T-helper 17 cell (primary cell): ENCODE measurements around the gene NHLH1. TPM values are rescaled to one million over a fixed set of nuclear protein-coding genes. Genes with fewer than 3 reads are reported as not detected.
"Not testable (repeated sequence)": the region's sequence is repeated elsewhere in the genome, so short reads cannot be mapped to it uniquely, and the experiment has no call there.

ENCODE experiments used
- ATAC-seq: fragments of 150-1000 bp; cut with Tn5 transposase; 2 replicates; pipeline ENCODE4 v1.10.0; 2021; ENCODE audit warnings: mild to moderate bottlenecking, moderate library complexity
- DNase-seq, 3 donors: peaks; one replicate each; pipeline versions ENCODE4 v3.0.0 to v3.0.0-alpha.2; 2020 to 2021
- H3K9me3 ChIP-seq: one replicate; pipeline ENCODE4 v1.7.0; 2013; ENCODE audit warnings: low read length, mild to moderate bottlenecking; ENCODE audit not compliant: control insufficient read depth, poor library complexity, severe bottlenecking
- H3K27ac Mint-ChIP-seq: one replicate; pipeline ENCODE4 v1.8.0; 2022; ENCODE audit warnings: mild to moderate bottlenecking, moderate library complexity, mixed read lengths
- H3K27me3 Mint-ChIP-seq: one replicate; pipeline ENCODE4 v1.8.0; 2022; ENCODE audit warnings: mixed read lengths
- H3K36me3 Mint-ChIP-seq: one replicate; pipeline ENCODE4 v1.8.0; 2022; ENCODE audit warnings: low read depth, mixed read lengths
- H3K4me1 Mint-ChIP-seq: one replicate; pipeline ENCODE4 v1.8.0; 2022; ENCODE audit warnings: mild to moderate bottlenecking, mixed read lengths
- H3K4me3 Mint-ChIP-seq: one replicate; pipeline ENCODE4 v1.8.0; 2022; ENCODE audit warnings: mild to moderate bottlenecking, moderate library complexity, mixed read lengths
- total RNA-seq, 4 donors: library from RNA in 2 of 4; stranded (reverse) in 2 of 4; gene quantifications; one replicate each; pipeline ENCODE4 v1.2.3 and lab custom pipeline; 2022 to 2026

NHLH1 gene
- total RNA-seq, 2 donors from 2014 or later, result 0.17 to 0.21 TPM

- Mint-ChIP-seq H3K36me3 (no peaks in the 10 kb centered on the region), H3K4me1 (peaks cover 17% of the 10 kb centered on the region), H3K4me3 (peak overlapping the region; percentile 56), H3K27ac (no peak overlapping the region), H3K27me3 (peaks cover 10% of the 10 kb centered on the region)
- no peak for DNase-seq
- no peaks in the 10 kb centered on the region for H3K9me3 ChIP-seq
- ATAC-seq, result peak; percentile 28
Observed at GRCh38 chr1:160375788-160376524, 9.1 kb downstream of the NHLH1 start.

GRCh38 chr1:160376525-160377131 lies 9.8 kb downstream of the NHLH1 start:
- H3K4me1 Mint-ChIP-seq, result peaks cover 17% of the 10 kb centered on the region
- H3K4me3 Mint-ChIP-seq, result peak overlapping the region; percentile 56
- no peak for DNase-seq
- H3K27me3 Mint-ChIP-seq, result peaks cover 10% of the 10 kb centered on the region
- H3K9me3 ChIP-seq, result no peaks in the 10 kb centered on the region
- H3K36me3 Mint-ChIP-seq, result no peaks in the 10 kb centered on the region
- no peak overlapping the region for H3K27ac Mint-ChIP-seq
- peak; percentile 74 for ATAC-seq

DNA sequence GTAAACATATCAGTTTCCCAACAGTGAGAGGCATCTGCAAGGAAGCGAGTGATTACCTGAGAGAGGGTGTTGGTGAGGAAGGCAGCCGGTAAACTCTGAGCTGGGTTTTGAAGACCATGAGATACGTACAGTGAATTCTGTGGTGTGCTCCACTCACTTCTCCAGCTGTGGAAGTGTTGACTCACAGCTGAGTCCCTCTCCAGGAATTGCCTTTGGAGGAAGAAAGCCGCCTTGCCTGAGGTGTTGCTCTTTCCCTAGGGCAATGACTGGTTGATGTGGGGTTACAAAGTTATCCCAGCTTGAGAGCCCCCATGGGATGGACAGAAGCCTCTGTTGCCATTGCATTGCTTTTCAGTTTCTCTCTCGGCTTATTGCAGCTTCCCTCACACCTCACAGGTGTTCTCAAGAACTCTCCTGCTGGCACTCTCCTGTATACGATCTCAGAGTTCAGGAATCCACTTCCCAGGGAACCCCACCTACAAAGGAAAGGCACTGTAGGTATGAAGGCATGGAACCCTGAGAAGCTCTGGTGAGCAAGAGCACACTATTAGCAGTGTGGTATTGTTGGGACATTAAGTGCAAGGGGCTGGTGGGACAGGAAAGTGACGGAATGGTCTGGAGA lies 10.8 kb downstream of the NHLH1 start:
- peaks cover 17% of the 10 kb centered on the region for H3K4me1 Mint-ChIP-seq
- no peak overlapping the region for H3K4me3 Mint-ChIP-seq
- no peak overlapping the region for H3K27ac Mint-ChIP-seq
- DNase-seq (no peak), ATAC-seq (no peak)
- H3K27me3 Mint-ChIP-seq, result peaks cover 10% of the 10 kb centered on the region
- no peaks in the 10 kb centered on the region for H3K9me3 ChIP-seq
- no peaks in the 10 kb centered on the region for H3K36me3 Mint-ChIP-seq

- H3K4me1 Mint-ChIP-seq, ATAC-seq, H3K4me3 Mint-ChIP-seq, H3K27me3 Mint-ChIP-seq, H3K9me3 ChIP-seq, H3K36me3 Mint-ChIP-seq, H3K27ac Mint-ChIP-seq, DNase-seq: not testable (repeated sequence)
Observed at GRCh38 chr1:160384812-160385211, 17.9 kb downstream of the NHLH1 start.

DNA sequence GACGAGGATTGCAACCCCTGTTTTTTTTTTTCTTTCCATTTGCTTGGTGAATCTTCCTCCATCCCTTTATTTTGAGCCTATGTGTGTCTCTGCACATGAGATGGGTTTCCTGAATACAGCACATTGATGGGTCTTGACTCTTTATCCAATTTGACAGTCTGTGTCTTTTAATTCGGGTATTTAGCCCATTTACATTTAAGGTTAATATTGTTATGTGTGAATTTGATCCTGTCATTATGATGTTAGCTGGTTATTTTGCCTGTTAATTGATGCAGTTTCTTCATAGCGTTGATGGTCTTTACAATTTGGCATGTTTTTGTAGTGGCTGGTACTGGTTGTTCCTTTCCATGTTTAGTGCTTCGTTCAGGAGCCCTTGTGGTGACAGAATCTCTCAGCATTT lies 21.5 kb downstream of the NHLH1 start:
- not testable (repeated sequence) for H3K4me3 Mint-ChIP-seq, H3K27ac Mint-ChIP-seq, H3K36me3 Mint-ChIP-seq, ATAC-seq, DNase-seq, H3K9me3 ChIP-seq, H3K4me1 Mint-ChIP-seq
- H3K27me3 Mint-ChIP-seq, result peaks cover 21% of the 10 kb centered on the region

DNA sequence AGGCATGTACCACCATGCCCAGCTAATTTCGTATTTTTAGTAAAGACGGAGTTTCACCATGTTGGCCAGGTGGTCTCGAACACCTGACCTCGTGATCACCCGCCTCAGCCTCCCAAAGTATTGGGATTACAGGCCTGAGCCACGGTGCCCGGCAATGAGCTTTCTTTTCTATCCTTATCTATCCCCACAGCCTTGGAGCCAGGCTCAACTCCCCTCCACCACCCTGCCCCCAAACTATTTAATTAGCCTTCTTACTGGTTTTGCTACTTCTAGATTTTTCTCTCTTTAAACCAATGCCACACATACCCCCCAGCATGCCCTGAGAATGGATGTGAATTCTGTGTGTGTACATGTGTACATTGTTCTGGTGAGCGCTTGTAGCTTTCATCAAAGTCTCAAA lies 27.8 kb downstream of the NHLH1 start:
- no peak for ATAC-seq
- peaks cover 3% of the 10 kb centered on the region for H3K36me3 Mint-ChIP-seq
- H3K9me3 ChIP-seq, result no peaks in the 10 kb centered on the region
- no peak for DNase-seq
- H3K4me1 Mint-ChIP-seq, result peaks cover 6% of the 10 kb centered on the region
- H3K27me3 Mint-ChIP-seq, result peaks cover 52% of the 10 kb centered on the region
- H3K27ac Mint-ChIP-seq, result no peak overlapping the region
- H3K4me3 Mint-ChIP-seq, result no peak overlapping the region

DNA sequence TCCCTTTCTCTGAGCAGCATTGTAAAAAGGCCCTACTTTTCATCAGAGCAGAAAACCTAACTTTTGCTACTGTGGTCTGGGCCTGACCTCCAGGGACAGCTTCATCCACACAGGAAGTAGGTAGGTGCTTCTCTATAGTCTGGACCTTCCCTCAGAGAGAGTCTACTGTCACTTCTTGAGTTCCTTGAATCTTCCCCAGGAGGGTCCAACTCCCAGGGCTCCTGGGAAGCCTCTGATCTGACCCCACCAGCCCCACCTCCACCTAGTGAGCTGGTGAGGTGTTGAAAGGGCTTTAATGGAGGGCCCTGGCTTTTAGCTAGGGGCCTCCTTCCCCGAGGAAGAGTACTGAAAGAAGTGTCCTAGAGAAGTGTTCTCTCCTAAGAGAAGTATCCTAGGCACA lies 30.8 kb downstream of the NHLH1 start:
- no peak for DNase-seq
- no peak for ATAC-seq
- H3K4me3 Mint-ChIP-seq, result no peak overlapping the region
- H3K9me3 ChIP-seq, result no peaks in the 10 kb centered on the region
- H3K27ac Mint-ChIP-seq, result no peak overlapping the region
- H3K27me3 Mint-ChIP-seq, result peaks cover 55% of the 10 kb centered on the region
- peaks cover 13% of the 10 kb centered on the region for H3K36me3 Mint-ChIP-seq
- peaks cover 20% of the 10 kb centered on the region for H3K4me1 Mint-ChIP-seq

DNA sequence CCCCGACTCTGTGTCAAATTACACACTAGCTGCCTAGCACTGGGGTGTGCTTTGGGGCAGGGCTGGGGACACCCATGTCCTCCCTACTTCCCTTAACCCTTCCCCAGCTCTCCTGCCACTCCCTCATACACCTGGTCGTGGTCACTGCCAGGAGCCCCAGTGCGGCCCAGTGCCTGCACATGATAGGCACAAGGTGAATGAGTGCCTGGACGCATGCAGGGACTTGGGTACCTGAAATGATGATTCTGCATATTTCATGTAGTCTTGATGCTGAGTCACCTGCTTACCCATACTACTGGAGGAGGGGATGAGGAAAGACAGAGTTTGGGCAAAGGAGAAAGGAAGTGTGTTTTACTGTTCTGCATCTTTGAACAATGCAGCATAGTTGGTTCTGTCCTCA lies 32.0 kb downstream of the NHLH1 start:
- Mint-ChIP-seq H3K27ac (no peak overlapping the region), H3K4me1 (peaks cover 23% of the 10 kb centered on the region), H3K36me3 (peaks cover 13% of the 10 kb centered on the region), H3K4me3 (peak overlapping the region; percentile 56), H3K27me3 (peaks cover 53% of the 10 kb centered on the region)
- no peaks in the 10 kb centered on the region for H3K9me3 ChIP-seq
- DNase-seq (no peak), ATAC-seq (no peak)

- peaks cover 13% of the 10 kb centered on the region for H3K36me3 Mint-ChIP-seq
- DNase-seq (no peak), ATAC-seq (no peak)
- no peaks in the 10 kb centered on the region for H3K9me3 ChIP-seq
- peak overlapping the region; percentile 68 for H3K4me3 Mint-ChIP-seq
- H3K27ac Mint-ChIP-seq, result no peak overlapping the region
- peaks cover 23% of the 10 kb centered on the region for H3K4me1 Mint-ChIP-seq
- H3K27me3 Mint-ChIP-seq, result peaks cover 48% of the 10 kb centered on the region
Observed at GRCh38 chr1:160399544-160400222, 32.8 kb downstream of the NHLH1 start.

GRCh38 chr1:160400223-160400645 lies 33.4 kb downstream of the NHLH1 start, which contains the start of gene VANGL2:
VANGL2 (plus strand) TSS chr1:160400564; CDS start chr1:160415838, 15,274 bp downstream.
- H3K27me3 Mint-ChIP-seq, result peaks cover 43% of the 10 kb centered on the region
- peaks cover 13% of the 10 kb centered on the region for H3K36me3 Mint-ChIP-seq
- H3K4me1 Mint-ChIP-seq, result peaks cover 23% of the 10 kb centered on the region
- H3K27ac Mint-ChIP-seq, result no peak within 1 kb of the TSS
- peak within 1 kb of the TSS; percentile 86 for H3K4me3 Mint-ChIP-seq
- H3K9me3 ChIP-seq, result no peaks in the 10 kb centered on the region
- ATAC-seq (peak; percentile 46), DNase-seq (peak in 1 of 3 donors; percentile 32)

DNA sequence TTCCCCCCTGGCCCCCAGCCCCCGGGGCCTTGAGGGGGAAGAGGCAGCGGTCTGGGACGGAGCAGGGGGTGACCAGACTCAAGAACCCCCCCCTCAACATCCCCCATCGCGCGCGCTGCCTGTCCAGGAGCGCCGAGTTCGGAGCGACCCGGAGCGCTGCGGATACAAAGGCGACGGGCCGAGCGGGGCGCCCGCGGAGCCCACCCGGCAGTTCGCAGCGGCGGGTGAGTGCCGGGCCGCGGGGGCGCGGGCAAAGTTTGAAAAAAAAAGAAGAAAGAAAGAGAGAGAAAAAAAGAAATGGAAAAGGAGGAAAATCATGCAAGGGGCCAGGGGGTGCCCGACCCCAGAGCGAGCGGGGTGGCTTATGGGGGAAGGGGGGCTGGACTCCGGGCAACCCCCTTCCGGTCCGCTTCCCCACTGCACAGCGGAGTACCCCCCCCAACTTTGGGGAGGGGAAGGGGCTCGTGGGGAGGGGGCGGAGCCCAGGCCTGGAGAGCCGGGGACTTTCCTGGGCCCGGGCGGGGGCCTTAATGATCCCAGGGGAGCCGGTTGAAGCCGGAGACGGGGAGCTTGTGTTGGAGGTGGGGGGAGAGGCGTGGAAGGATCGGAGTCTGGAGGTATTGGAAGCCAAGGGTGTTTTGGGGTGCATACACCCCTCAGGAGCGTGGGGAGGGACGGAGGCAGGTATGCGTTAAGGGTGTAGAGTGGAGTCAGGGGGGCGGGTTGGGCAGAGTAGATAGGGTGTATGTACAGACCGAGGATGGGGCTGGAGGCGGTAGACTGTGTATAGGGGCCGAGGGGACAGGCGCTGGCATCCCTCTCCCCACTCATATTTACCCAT lies 34.0 kb downstream of the NHLH1 start:
- Mint-ChIP-seq H3K4me1 (peaks cover 23% of the 10 kb centered on the region), H3K4me3 (peak overlapping the region; percentile 86)

GRCh38 chr1:160401487-160401805 lies 34.6 kb downstream of the NHLH1 start:
- no peak overlapping the region for H3K27ac Mint-ChIP-seq
- DNase-seq (no peak), ATAC-seq (no peak)
- H3K4me3 Mint-ChIP-seq, result peak overlapping the region; percentile 86
- H3K4me1 Mint-ChIP-seq, result peaks cover 23% of the 10 kb centered on the region
- peaks cover 37% of the 10 kb centered on the region for H3K27me3 Mint-ChIP-seq
- H3K36me3 Mint-ChIP-seq, result peaks cover 12% of the 10 kb centered on the region
- H3K9me3 ChIP-seq, result no peaks in the 10 kb centered on the region

More for the DNA sequence above, 34.0 kb downstream of the NHLH1 start:
- no peak overlapping the region for H3K27ac Mint-ChIP-seq
- H3K27me3 Mint-ChIP-seq, result peaks cover 37% of the 10 kb centered on the region
- ATAC-seq (peak; percentile 36), DNase-seq (no peak)
- H3K9me3 ChIP-seq, result no peaks in the 10 kb centered on the region
- H3K36me3 Mint-ChIP-seq, result peaks cover 13% of the 10 kb centered on the region
